Neural progenitor cell (in vitro differentiated cells): Measurements from ENCODE around the gene SYNGR2.

Source experiments
- EZH2 ChIP-seq: fragments of 200-600 bp; sonication (generic); IDR thresholded peaks from 2 replicates; pipeline ENCODE4 v1.6.1; 2017; ENCODE audit warnings: antibody characterized with exemption, mild to moderate bottlenecking, moderate library complexity
- TF ChIP-seq, protein P1 (sequence below): fragments of 200-600 bp; sonication (generic); IDR thresholded peaks from 2 replicates; pipeline ENCODE4 v1.5.1; 2017; ENCODE audit warnings: antibody characterized with exemption, mild to moderate bottlenecking

DNA sequence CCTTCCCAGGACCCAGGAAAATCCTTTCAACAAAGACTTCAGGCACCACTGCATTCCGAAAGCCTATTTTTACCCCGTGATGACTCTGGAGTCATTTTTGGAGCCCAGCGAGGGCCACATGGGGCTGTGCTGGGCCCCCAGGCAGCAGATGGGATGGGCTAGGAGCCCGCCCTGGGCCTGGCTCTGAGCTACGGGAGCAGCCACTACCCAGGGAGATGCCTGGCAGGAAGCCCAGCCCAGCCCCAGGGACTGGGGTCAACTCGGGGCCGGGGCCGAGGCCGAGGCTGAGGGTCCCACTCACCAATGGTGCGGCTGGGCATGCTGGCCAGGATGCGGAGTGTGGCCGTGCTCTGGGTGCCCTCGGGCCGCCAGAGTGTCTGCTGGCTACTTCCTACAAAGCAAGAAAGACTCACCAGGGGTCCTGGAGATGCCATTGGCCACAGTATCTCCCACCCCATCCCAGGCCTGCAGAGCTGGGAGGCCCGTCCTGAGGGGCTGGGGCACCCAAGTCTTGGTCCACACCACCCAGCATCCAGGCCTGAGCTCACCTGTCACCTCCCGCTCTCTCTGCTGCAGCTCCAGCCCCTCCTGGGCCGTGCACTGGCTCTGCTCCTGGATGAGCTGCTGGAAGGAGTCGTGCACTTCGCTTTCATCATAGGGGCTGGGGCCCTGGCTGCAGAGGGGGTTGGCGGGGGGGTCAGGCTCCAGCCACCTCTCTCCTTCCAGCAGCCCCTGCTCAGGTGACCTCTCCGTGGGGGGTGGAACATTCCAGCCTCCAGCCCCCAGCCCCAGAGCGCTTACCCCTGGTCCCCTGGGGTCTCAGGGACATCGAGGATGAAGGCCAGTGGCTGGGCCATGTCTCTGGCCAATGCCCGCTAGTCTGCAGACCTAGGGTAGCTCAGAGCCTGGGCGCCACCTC is 42.1 kb upstream of the SYNGR2 start:
- TF ChIP-seq, protein P1, sequence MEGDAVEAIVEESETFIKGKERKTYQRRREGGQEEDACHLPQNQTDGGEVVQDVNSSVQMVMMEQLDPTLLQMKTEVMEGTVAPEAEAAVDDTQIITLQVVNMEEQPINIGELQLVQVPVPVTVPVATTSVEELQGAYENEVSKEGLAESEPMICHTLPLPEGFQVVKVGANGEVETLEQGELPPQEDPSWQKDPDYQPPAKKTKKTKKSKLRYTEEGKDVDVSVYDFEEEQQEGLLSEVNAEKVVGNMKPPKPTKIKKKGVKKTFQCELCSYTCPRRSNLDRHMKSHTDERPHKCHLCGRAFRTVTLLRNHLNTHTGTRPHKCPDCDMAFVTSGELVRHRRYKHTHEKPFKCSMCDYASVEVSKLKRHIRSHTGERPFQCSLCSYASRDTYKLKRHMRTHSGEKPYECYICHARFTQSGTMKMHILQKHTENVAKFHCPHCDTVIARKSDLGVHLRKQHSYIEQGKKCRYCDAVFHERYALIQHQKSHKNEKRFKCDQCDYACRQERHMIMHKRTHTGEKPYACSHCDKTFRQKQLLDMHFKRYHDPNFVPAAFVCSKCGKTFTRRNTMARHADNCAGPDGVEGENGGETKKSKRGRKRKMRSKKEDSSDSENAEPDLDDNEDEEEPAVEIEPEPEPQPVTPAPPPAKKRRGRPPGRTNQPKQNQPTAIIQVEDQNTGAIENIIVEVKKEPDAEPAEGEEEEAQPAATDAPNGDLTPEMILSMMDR = no peak
- TF ChIP-seq EZH2 = no peak
